Rectal smooth muscle tissue (tissue), 1 donor: ENCODE results near the gene NUSAP1.
"Not testable (repeated sequence)": the region's sequence is repeated elsewhere in the genome, so short reads cannot be mapped to it uniquely, and the experiment has no call there.

Experiments
- H3K27ac ChIP-seq: one replicate; pipeline ENCODE4 v1.7.0; 2013; ENCODE audit warnings: low read depth, low read length, inconsistent platforms
- H3K27me3 ChIP-seq: one replicate; pipeline ENCODE4 v1.7.0; 2013; ENCODE audit warnings: low read length; ENCODE audit not compliant: control insufficient read depth, insufficient read depth
- H3K36me3 ChIP-seq: one replicate; pipeline ENCODE4 v1.7.0; 2013; ENCODE audit warnings: low read length; ENCODE audit not compliant: control insufficient read depth, insufficient read depth
- H3K4me1 ChIP-seq: one replicate; pipeline ENCODE4 v1.7.0; 2013; ENCODE audit warnings: low read length; ENCODE audit not compliant: control insufficient read depth, insufficient read depth
- H3K4me3 ChIP-seq: one replicate; pipeline ENCODE4 v1.7.0; 2013; ENCODE audit warnings: low read length
- H3K9ac ChIP-seq: one replicate; pipeline ENCODE4 v1.7.0; 2013; ENCODE audit warnings: low read length

NUSAP1 gene

DNA sequence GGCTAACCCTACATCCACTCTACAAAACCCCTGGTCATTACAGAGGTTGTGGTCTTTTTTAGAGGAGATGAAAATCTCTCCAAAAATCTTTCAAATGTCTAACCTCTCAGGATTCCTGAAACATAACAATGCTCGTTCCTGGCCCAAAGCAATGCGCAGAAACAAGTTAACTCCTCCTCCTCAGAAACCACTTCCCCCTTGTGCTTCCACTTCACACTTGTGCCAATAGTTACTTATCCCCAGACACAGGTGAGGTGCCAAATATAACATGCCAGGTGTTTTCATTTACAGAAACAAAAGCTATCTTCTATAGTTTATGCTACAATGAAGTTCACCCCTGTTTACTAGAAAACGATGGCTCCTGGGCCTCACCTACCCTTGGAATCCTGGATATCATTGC lies 63.4 kb downstream of the NUSAP1 start:
- no peaks in the 10 kb centered on the region for H3K4me1 ChIP-seq
- H3K27ac ChIP-seq, result no peak overlapping the region
- no peak overlapping the region for H3K4me3 ChIP-seq
- no peaks in the 10 kb centered on the region for H3K27me3 ChIP-seq
- H3K36me3 ChIP-seq, result peaks cover 7% of the 10 kb centered on the region
- no peak overlapping the region for H3K9ac ChIP-seq

DNA sequence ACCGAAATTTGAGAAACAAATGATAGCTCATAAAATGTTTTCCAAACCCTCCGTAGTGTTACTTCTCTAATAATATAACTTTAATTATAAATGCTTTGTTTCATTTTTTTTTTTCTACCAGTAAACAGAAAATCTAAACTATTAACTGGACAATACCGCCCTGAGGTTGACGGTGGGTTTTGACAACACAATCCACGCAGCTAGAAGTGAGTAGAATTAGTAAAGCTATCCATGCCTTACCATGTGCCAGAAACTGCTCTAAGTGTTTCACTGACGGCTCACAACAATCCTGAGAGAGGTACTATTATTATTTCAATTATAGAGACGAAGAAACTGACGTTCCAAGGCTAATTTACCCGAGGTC lies 69.2 kb downstream of the NUSAP1 start:
- H3K9ac ChIP-seq, result peak overlapping the region; percentile 79
- peak overlapping the region; percentile 86 for H3K4me3 ChIP-seq
- H3K4me1 ChIP-seq, result no peaks in the 10 kb centered on the region
- H3K27ac ChIP-seq, result peak overlapping the region; percentile 81
- no peaks in the 10 kb centered on the region for H3K27me3 ChIP-seq
- H3K36me3 ChIP-seq, result no peaks in the 10 kb centered on the region

DNA sequence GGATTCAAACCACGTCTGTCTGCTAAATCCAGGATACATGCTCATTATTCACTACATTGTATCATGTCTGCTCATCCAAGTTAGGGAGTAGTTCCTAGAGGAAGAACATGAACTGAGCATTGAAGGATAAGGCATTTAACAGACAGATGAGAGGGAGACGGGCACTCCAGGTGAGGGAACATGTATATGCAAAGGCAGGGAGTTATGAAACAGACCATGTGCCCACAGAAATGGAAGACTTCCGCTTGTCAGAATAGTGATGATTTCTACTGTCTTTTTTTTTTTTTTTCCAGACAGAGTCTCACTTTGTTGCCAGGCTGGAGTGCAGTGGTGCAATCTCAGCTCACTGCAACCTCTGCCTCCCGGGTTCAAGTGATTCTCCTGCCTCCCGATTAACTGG lies 74.7 kb downstream of the NUSAP1 start:
- Histone ChIP-seq H3K4me1 (no peaks in the 10 kb centered on the region), H3K27me3 (no peaks in the 10 kb centered on the region), H3K4me3 (no peak overlapping the region), H3K36me3 (no peaks in the 10 kb centered on the region), H3K27ac (no peak overlapping the region), H3K9ac (no peak overlapping the region)

DNA sequence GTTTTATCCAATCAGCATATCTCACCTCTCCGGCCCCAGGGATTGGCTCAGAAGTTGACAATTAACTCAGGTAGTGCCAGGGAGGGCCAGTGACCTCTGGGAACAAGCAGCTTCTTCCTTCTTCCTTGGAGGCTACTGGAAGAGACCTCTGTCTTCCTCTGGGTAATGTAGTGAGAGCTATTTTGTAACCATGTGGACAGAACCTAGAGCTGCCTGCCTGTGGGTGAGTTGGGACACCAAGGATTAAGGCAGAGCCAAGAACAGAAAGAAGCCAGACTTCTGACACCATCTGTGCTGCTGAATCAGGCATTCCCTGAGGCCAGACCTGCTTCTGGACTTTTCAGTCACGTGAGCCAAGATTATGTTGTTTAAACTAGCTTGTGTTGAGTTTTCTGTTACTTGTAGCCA lies 75.6 kb downstream of the NUSAP1 start:
- H3K9ac ChIP-seq, result no peak overlapping the region
- no peaks in the 10 kb centered on the region for H3K27me3 ChIP-seq
- H3K4me3 ChIP-seq, result no peak overlapping the region
- no peaks in the 10 kb centered on the region for H3K36me3 ChIP-seq
- H3K27ac ChIP-seq, result no peak overlapping the region
- H3K4me1 ChIP-seq, result no peaks in the 10 kb centered on the region

DNA sequence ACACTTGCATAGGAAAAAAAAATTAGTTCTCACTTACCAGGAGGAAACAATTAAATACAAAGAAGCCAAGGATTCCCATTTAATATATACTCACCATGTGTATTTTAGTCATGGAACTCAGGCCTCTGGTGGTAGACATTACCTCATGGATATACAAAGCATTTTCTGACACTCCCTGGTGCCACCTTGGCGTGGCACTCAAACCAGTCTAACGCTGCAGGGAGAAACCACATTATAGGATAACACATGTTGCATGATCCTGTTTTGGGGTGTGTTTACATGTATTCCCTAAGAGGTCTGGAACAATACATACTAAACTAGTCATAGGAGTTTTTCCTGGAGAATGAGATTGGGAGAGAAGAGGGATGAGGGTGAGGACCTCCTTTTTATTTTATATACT lies 78.3 kb downstream of the NUSAP1 start:
- H3K9ac ChIP-seq, result no peak overlapping the region
- no peak overlapping the region for H3K27ac ChIP-seq
- no peak overlapping the region for H3K4me3 ChIP-seq
- no peaks in the 10 kb centered on the region for H3K4me1 ChIP-seq
- H3K36me3 ChIP-seq, result no peaks in the 10 kb centered on the region
- no peaks in the 10 kb centered on the region for H3K27me3 ChIP-seq

DNA sequence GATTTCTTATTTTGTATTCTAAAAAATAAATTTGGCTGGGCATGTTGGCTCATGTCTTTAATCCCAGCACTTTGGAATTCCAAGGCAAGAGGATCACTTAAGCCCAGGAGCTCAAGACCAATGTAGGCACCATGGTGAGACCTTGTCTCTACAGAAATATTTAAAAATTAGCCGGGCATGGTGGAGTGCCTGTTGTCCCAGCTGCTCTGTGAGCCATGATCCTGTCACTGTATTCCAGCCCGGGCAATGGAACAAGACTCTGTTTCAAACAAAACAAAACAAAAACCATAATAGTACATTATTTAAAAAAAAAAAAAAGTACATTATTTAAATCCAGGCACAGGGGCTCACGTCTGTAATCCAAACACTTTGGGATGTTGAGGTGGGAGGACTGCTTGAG lies 78.8 kb downstream of the NUSAP1 start:
- Histone ChIP-seq H3K4me3 (no peak overlapping the region), H3K4me1 (no peaks in the 10 kb centered on the region), H3K27ac (no peak overlapping the region), H3K27me3 (no peaks in the 10 kb centered on the region), H3K36me3 (no peaks in the 10 kb centered on the region), H3K9ac (no peak overlapping the region)

DNA sequence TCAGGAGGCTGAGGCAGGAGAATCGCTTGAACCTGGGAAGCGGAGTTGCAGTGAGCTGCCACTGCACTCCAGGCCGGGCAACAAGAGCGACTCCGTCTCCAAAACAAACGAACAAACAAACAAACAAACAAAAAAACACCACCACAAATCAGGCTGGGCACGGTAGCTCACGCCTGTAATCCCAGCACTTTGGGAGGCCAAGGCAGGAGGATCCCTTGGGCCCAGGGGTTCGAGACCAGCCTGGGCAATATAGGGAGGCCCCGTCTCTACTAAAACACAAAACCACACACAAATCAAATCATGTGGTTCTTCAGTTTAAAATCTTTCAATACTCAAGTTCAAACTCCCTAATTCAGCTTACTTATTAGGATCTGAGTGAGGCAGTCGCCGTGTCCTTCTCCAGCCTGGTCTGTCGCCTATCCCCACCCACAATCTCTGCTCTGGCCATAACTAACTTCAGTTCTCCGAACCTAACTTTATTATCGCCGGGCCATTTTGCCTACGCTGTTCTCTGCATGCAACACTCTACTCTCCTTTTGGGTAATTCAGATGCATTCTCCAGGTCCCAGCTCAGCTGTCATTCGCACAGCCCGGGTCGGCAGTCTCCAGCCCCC lies 83.6 kb downstream of the NUSAP1 start:
- Histone ChIP-seq H3K27me3 (no peaks in the 10 kb centered on the region), H3K27ac (peak overlapping the region; percentile 84)

DNA sequence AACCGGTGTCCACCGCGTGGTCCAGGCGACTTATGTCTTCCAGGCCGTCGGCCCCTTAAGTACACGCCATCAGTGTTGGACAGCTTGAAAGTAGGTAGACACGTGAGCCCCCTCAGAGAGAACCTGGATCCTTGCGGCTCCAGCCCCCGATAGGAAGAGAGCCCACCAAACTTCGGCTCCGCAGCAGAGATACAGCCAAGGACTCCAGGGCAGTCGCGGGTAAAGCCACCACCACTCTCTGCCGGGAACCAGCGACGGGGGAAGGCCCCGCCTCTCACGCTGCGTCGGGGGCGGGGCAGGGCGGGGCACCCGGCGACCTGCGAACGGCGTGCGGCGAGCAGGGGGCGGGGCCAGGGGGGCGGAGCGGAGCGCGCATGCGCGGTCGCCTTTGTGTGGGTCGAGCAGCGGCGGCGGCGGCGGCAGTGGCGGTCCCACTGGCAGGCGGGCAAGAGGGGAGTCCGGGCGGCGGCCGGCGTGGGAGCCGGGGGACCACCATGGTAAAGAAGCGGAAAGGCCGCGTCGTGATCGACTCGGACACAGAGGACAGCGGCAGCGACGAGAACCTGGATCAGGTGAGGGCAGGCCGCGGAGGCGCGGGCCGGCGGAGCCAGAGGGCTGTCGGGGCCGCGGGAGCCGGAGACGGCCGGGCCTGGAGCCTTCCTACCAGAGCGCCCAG lies 84.2 kb downstream of the NUSAP1 start, which contains the start of gene RTF1:
Gene RTF1, plus strand, starts transcription at position 354 of the 676 bp plus-strand sequence. Its CDS starts 21 bp downstream, at position 375.
- Histone ChIP-seq H3K27ac (peak within 1 kb of the TSS; percentile 84), H3K36me3 (no peaks in the 10 kb centered on the region), H3K27me3 (no peaks in the 10 kb centered on the region), H3K4me3 (peak within 1 kb of the TSS; percentile 93), H3K4me1 (peaks cover 6% of the 10 kb centered on the region), H3K9ac (peak within 1 kb of the TSS; percentile 70)

More for the DNA sequence above, 83.6 kb downstream of the NUSAP1 start:
- Histone ChIP-seq H3K36me3 (no peaks in the 10 kb centered on the region), H3K4me3 (peak overlapping the region; percentile 93), H3K4me1 (peaks cover 6% of the 10 kb centered on the region), H3K9ac (peak overlapping the region; percentile 70)

DNA sequence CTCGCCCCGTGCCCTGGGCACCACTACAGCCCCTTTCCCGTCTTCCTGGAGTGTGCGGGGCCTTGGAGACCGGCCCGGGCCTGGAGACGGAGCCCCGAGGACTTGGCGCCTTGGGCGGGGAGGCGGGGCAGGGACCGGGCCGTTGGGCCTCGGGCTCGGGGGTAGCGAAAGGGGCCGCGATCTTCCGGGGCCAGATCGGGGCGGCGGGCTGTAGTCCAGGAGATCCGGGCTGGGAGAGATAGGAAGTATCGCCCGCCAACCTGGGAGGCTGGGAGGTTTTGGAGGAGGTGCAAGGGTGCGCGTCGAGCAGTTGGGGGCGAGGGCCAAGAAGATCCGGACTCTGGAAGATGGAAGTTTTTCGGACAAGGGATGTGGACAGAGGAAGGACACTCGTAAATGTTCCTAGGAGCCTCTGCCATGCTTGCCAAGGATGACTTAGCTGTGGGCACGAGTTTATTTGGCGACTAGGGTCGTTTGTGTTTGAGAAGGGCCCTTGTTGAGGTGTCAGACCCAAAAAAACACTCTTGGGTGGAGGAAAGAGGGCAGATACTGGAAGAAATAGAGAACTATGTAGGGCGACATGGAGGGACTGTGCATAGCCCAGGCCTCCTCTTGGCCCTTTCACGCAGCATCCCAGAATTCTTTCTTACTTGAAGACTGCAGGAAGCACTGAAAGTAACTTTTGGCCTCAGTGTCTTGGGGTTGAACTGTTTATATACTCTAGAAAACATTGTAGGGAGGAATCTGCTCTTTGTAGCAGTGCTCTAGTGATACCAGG lies 84.9 kb downstream of the NUSAP1 start:
- Histone ChIP-seq H3K36me3 (no peaks in the 10 kb centered on the region), H3K4me1 (peaks cover 6% of the 10 kb centered on the region), H3K9ac (peak overlapping the region; percentile 56), H3K27me3 (no peaks in the 10 kb centered on the region), H3K27ac (peak overlapping the region; percentile 84), H3K4me3 (peak overlapping the region; percentile 88)

DNA sequence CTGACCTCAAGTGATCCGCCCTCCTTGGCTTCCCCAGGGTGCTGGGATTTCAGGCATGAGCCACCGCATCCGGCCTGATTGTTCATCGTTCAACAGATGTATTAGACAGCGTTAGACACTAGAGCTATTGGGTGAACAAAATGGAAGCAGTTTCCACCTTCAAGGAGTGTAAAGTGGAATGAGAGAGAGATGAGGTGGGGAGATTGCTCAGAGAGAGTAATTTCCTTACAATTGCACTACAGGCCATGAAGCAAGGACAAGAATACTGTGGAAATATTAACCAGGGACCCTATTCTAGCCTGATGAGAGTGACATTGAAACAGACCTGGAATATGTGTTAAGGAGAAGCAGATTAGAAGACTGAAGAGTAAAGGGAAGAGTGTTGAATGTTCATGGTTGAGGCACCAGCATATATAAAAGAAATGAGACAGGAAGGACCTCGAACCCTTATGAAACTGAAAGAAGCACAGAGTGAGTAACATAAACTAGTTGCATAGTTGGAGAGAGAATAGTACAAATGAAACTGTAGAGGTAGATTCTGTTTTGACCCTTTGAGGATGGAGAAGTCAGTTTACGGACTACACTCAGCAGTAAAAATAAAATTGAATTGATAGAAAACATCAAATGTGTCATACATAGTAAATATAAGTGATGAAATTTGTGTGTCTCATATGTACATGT lies 91.4 kb downstream of the NUSAP1 start:
- no peak overlapping the region for H3K9ac ChIP-seq
- no peak overlapping the region for H3K27ac ChIP-seq
- no peak overlapping the region for H3K4me3 ChIP-seq

DNA sequence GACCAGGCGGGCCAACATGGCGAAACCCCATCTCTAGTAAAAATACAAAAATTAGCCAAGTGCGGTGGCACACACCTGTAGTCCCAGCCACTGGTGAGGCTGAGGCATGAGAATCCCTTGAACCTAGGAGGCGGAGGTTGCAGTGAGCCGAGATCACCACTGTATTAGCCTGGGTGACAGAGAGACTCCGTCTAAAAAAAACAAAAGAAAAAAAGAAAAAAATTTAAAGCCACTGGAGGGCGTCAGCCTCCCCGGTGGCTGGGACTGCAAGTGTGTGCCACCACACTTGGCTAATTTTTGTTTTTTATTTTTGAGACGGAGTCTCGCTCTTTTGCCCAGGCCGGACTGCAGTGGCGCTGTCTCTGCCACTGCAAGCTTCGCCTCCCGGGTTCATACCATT lies 92.1 kb downstream of the NUSAP1 start:
- Histone ChIP-seq H3K36me3 (no peaks in the 10 kb centered on the region), H3K4me3 (no peak overlapping the region), H3K9ac (no peak overlapping the region), H3K27ac (no peak overlapping the region), H3K4me1 (no peaks in the 10 kb centered on the region), H3K27me3 (no peaks in the 10 kb centered on the region)

More for the DNA sequence above, 91.4 kb downstream of the NUSAP1 start:
- no peaks in the 10 kb centered on the region for H3K27me3 ChIP-seq
- H3K4me1 ChIP-seq, result no peaks in the 10 kb centered on the region
- H3K36me3 ChIP-seq, result no peaks in the 10 kb centered on the region

DNA sequence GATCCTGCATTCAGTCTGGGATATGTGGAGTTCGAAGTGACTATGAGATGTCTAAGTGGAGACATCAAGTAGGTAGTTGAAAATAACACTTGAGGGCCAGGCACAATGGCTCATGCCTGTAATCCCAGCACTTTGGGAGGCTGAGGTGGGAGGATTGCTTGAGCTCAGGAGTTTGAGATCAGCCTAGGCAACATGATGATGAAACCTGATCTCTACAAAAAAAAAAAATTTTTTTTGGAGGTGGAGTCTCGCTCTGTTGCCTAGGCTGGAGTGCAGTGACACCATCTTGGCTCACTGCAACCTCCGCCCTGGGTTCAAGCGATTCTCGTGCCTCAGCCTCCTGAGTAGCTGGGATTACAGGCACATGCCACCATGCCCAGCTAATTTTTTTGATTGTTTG lies 93.2 kb downstream of the NUSAP1 start:
- H3K27me3 ChIP-seq, H3K36me3 ChIP-seq, H3K4me3 ChIP-seq, H3K27ac ChIP-seq, H3K4me1 ChIP-seq, H3K9ac ChIP-seq: not testable (repeated sequence)
